HUDEP-2 (cell line): Measurements from ENCODE around the gene ABTB2.

ENCODE experiments used
- DNase-seq, 76 experiments: peaks; one replicate each; lab custom pipeline; 2025; ENCODE audit not compliant: unreplicated experiment in 76 of 76; lab: John Stamatoyannopoulos, UW

Gene ABTB2

DNA sequence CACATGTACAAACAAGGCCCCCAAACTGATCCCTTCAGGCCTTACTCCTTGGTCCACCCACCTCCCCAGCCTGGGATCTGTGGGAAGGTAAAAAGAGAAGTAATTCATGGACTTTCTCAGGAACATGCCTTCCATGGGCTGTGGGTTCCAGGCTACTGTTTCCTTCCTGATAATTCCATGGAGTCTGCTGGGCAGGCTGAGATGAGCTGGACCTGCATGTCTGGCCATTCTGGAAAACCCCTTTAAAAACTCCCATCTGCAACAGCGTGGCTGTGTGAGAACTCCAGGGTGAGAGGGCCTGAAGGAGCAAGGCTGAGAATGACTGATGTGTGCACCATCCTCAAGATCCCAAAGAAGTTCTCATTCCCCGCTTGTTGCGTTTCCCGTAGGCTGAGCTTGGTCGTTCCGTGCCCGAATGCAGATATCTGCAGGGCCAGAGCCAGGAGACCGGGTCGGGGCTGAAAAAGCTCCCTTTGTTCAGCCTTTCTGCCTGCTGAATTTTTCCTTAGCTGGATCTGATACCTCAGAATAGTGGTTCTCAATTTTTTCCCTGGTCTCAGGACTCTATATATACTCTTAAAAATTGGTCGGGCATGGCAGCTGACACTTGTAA lies 179.5 kb downstream of the ABTB2 start:
- no peak for DNase-seq

DNA sequence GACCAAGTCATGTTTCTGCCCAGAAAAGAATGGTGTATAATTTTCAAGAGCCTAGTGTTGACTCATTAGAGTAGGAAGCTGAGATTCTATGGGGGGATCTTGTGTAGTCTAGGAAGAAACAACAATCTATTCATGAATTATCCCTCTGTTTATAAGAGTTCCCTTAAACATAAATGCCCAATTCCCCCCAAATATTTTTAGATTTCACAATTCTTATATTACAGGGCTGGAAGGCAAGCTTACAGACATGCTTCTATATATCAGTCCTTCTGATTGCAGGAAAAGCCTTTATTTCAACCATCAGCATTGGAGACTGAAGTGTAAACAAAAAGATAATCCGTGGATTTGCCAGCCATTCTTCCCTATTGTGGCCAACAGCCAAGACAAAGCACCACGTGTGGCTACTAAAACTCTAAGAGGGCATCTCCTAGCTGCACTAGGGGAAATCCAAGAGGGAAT lies 181.0 kb downstream of the ABTB2 start:
- no peak for DNase-seq

DNA sequence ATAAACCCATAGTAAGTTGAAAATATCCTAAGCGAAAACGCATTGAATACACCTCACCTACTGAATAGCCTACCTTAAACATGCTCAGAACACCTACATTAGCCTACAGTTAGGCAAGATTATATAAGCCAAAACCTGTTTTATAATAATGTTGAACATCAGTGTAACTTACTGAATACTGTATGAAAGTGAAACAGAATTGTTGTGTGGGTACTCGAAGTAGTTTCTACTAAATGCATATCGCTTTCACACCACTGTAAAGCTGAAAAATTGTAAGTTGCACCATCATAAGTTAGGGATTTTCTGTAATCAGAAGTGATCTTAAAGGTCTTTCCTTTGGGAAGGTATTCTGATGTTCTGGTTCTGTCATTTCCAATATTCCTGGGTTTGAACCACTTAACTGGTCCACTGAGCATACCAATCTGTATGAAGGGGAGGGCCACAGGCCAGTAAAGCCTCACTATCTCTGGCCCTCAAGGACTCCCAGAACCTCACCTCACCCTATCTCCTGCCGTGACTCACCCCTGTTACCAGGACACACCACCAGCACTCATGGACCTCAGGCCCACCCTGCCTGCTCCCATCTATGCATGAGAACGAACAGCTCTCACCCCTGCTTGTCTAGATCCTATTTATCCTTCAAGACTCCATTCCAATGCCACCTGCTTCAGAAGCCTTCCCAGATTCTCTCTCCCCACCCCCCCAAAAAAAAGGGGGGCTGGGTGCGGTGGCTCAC lies 182.4 kb downstream of the ABTB2 start:
- DNase-seq = peak in 2 of 76 experiments; percentile 23 to 35

DNA sequence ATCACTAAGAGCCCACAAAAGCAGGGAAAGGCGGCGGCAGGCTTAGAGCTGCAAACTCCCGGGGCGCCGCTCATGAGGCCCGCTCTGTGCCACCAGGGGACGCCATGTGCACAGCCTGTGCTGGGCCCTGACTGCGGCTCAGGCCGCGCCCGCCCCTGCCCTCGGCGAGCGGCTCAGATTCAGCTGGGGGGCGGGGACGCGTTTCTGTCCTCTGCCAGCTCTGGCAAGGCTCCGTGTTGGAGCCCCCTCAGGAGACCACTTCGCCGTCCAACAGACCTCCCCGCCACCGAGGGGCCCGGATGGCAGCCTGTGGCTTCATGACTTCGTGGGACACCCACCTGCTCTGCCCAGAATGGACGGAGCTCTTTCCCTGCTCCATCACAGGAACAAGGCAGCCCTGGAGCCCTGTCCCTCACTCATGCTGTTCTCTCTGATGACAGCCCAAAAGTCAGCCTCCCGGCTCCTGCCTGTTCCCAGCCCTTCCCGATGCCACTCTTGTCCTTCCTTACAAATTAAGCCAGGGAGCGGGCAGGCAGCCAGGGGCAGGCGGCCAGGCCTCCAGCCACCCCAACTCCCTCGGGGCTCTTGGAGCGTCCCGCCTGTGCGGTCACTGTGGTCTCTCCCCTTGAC lies 183.3 kb downstream of the ABTB2 start:
- DNase-seq = peak in 65 of 76 experiments; percentile 5 to 82 (median 52)

DNA sequence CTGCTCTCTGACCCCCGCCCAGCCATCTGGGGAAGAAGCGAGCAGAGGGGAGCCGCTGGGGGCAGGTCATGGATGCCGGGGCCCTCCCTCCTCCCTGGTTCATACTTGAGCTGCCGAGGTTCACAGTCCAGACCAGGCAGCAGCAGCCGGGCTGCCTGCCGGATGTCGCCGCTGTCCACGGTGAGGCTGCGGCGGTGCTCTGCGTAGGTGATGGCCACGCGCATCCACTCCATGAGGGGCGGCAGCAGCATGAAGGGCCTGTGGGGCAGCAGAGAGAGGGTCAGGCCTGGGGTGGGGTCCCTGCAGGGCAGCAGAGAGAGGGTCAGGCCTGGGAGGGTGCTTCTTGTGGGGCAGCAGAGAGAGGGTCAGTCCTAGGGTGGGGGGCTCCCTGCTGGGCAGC lies 184.8 kb downstream of the ABTB2 start:
- DNase-seq = no peak

DNA sequence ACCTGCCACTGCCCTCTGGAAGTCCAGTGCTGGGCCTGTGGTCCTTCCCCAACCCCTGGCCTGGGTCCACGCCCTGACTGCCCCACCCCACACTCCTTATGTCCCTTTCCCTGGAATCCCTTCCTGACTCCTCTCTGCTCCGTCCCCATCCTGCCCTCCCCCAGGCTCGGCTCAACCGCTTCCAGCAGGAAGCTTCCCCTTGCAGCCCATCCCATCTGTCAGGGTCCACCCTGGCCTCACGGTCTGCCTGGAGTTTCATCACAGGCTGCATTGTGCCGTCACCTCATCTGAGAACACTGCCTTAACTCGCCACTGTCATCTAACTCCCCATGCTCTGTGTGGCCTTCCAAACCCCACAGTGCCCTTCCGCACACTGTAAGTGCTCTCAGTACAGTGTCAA lies 188.1 kb downstream of the ABTB2 start:
- DNase-seq = no peak

DNA sequence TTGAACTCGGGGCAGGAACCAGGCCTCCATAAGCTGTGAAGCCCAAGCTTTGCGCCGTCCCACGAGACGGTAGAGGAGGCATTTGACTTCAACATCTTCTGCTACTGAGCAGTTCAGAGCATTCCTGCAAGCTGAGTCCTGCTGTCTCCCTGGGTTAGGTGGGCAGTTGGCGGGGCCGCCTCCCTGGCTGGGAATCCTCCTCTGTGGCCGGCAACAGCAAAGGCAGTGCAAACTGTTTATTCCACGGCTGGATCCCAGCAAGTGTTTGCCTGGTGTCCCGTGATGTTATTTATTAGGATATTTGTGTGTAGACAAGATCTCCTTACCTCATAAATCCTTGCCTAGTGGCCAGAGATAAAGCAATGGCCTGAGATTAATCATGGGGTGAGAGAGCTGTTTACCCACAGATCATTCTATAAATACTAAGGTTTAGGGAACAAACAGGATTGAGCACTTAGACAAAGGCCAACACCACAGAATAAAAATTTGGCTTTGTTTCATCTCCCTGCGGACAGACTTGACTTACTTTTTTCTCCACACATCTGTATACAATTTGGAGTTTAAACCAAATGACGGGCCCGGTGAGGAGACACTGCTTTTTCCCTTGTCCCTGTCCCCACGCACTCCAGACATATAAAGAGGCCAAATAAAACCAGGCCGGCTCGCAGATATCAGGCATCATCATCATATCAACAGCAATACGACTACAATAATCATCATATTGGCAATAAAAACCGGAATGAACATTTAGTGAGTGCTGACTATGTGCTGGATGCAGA lies 189.0 kb downstream of the ABTB2 start:
- no peak for DNase-seq

DNA sequence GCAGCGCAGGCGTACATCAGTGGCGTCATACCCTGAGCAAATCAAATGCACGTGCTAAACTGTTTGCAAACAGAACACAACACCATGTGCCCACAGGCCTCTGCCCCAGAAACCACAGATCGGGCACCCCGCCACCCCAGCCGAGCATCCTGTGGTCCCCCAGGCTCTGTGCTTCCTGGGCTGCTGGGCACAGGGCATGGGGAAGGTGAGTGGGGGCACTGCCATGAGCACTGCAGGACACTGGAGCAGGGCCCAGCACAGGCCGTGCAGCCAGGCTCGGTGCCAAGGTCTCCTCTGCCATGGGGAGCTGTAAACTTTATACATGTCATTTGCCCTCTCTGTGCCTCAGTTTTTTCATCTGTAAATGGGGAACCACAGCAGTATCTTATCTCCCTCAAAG lies 189.8 kb downstream of the ABTB2 start:
- DNase-seq = no peak

DNA sequence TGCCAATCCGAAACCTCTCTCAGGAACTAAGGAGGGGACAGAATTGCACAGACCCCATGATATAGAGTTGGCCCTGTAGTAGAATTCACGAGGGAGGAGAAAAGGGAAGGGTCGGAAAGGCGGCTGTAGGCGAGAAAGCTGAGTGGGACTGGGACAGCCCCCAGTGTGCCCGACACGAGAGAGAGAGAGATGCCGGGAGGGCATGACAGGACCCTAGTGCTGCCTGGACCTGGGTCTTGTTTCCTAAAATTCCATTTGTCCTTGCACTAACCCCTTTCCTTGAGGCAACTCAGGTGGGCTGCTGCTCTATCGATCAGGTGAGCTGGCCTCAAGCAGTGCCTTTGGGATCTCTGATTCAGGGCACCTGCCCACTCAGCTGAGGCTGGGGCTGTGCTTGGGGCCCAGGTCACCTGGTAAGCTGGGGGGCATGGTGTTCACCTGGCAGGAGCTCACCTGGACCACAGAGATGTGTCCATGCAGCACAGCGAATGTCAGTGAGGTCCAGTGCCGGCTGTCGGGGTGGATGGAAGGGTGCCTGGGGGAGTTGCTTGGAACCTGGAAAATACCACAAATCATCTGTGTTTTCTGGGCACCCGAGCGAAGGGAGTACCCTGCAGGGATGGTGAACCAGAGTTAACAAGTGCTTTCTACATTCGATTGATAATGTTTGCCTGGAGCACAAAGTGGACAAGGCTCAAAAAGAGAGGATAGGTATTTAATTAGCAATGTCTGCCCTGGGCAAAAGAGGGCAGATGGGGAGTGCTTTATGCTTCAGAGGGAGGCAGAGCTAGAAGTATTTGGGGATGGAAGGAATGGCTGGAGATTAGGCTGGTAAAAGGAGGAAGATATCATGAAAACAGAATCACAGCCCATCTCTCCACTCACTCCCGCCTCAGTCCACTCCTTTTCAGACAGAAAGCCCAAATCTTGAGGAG lies 190.7 kb downstream of the ABTB2 start:
- DNase-seq = no peak

DNA sequence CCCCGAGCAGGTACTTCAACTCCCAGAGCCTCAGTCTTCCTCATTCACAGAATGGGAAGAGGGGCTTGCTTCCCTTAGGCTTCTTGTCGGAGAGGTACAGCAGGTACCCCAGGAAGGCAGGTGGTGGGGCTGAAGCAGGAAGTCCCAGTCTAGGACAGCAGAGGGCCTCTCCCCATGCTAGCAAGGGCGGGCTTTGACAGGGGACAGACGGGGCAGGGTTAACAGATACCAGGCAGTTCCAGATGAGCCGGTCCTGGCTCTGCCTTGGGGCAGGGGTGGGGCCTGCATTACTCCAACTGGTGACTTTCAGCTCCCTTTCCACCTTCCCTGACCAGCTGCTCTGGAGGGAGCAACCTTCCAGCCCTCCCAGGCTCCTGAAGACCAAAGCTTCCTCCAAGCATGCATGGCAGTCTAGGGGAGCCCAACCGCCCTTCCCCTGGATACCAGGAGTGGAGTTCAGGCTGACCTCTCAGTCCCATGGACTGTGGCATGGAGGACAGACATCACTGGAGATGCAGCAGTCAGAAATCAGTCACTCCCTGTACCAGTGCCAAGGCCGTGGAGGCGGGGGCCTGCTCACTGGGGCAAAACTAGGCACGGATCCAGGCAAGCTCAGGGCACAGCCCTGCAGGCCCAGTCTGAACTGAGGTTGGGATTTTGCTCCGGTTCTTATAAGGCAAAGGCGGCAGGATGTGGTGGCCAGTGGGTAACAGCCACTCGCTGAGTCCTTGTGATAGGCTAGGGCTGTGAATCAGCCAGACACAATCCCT lies 191.8 kb downstream of the ABTB2 start:
- peak in 33 of 76 experiments; percentile 2 to 39 (median 23) for DNase-seq

DNA sequence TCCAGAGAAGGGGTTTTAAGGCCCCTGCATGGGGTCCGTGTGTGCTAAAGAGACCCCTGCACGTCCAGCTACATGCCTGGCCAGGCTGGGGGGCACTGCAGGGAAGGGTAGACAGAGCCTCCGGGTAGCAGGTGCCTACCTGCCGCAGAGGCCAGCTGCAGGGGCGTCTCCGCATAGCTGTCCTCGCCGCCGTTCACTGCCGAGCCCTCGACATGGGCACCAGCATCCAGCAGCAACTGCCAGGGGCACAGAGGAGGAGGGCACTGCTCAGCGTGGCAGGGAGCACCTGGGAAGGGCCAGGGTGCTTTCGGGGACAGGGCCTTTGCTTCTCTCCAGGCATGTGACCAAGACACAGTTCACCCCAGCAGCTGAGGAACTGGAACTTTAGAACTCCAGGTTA lies 192.7 kb downstream of the ABTB2 start:
- DNase-seq = no peak

DNA sequence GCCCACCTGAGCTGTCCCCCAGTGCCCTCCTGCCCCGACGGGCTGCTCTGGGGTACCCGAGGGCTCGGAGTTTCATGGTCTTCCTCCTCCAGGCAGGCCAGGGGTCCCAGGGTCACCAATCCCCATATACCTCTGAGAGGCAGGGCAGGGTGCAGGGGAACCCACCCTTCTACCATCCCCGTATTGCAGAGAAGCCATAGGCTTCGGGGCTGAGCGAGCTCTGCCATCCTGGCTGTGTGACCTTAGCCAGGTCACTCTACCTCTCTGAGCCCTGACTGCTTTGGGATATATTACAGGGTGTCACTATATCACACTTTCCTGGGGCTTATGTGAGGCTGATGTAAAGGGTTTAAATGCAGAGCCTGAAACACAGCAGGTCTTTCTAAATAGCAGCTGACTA lies 195.0 kb downstream of the ABTB2 start:
- no peak for DNase-seq

DNA sequence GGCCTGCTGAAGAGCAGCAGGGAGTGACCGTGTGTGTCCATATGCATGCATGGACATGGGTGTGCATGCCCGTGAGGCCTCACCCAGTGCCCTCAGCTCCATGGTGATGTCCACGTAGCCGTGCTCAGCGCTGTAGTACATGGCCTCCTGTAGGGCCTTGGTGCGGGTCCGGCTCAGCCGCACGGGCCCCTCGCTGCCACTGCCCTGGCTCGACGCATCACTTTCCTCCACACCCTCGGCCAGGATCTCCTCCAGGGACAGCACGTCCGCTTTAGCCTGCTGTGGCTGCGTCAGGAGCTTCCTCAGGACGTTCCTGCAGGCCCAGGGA lies 195.4 kb downstream of the ABTB2 start:
- no peak for DNase-seq

DNA sequence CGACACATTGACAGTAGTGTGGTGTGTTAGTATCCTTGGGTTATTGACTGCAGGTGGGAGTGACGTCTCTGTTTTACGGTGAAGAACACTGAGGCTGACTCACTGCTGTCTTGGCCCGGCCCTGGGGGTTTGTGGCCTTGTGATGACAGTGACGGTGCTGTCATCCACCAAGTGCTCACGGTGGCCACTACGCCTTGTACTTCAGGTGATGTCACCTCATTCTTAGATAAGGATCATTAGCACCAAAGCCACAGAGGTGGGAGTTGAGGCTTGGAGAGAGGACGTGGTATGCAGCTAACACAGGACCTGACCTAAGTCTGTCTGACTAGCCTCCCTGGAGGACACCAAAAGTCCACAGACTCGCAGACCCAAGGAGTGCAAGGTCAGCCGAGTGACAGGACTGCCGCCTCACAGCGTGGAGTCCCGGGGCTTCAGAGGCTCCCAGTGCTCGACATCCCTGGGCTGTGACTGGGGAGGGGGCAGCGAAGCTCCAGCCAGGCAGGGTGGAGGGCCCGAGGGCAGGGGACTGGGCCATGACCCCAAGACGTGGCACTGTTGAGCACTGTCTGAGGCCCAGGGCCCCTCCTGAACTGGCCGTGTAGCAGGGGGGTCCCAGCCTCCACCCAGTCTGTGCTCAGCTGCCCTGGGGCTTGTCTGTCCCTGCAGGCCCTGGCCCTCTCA lies 195.9 kb downstream of the ABTB2 start:
- DNase-seq = peak in 1 of 76 experiments; percentile 9

DNA sequence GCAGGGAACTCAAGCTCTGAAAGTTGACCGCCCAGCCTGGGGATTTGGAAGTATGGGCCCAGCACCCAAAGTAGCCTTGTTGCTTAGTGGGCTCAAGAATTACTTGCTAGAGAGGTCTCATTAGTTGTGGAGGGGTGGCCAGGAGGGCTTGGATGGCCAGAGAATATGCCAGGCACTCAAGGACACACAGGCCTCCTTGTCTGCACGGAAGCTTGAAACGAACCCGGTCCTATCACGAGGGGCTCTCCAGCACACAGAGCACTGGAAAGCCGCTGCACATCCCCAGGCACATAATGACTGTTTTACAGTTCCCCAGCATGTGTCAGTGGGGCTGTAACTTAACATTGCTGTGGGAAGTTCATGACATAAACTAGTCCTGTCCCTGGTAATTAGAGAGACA lies 196.4 kb downstream of the ABTB2 start:
- no peak for DNase-seq

DNA sequence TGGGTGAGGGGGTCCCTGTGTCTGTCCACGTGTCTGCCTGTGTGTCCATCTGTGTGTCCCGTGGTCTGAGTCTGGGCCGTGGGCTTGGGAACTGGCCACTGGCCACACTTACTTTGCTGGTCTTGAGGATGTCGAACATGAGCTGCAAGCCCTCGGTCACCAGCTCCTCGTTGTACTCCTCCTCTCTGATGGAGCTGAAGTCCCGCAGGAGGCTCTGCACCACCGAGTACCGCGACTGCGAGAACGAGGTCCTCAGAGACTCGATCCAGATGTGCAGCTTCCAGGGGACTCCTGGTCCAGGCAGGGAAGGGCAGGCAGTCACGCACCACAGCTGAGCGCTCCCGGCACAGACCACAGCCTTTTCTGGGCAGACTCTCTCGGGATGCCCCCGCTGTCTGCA lies 197.0 kb downstream of the ABTB2 start:
- no peak for DNase-seq

DNA sequence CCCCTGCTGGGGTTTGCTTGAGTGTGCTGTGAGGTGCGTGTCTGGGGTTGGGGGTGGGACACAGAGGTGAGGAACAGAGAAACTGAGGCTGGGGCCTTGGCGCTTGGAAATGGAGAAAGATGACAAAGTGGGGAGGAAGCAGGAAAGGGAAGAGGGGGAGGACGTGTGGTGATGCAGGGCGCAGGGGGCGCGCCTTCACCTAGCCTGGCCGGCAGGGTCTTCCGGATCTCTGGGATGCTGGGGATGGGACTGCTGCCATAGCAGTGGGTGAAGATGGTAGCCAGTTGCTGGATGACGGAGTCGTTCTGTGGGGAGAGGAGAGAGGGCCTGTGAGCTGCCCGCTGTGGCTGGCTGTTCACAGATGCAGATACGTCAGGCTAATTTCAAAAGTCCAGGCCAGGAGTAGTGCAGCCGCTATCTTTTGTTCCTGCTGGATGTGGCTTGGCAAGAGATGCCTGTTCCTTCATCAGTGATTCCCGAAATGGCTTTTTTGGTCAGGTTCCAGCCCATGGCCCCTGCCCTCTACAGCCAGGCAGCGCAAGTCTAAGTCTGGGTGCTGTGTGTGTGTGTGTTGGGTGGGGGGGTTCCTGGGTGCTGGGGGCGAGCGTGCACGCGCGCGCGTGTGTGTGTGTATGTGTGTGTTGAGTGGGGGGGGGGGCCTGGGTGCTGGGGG lies 197.6 kb downstream of the ABTB2 start:
- no peak for DNase-seq

DNA sequence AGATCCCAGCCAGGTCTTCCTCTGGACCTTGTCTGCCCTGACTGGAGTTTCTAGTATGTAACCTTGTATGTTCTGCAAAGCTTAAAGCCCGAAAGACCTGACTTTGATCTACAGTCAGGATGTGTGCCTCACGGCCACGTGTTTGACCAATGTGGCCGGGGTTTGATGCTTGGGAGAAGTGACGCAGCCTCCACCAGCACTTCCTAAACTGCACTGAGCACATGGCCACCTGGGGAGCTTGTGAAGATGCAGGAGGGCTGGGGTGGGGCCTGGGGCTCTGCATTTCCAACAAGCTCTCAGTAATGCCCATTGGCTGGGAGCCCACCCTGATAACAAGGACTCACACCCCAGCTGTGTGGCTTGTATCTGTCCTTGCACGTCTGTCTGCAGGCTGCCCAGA lies 199.1 kb downstream of the ABTB2 start:
- DNase-seq = no peak
